GM12878 (cell line): ENCODE results near the gene LMBR1. TPM values are rescaled to one million over a fixed set of nuclear protein-coding genes. Genes with fewer than 3 reads are reported as not detected.

ENCODE experiments used
- ATAC-seq: fragments of 200-7000 bp; cut with Tn5 transposase; 3 replicates; pipeline ENCODE4 v1.9.1; 2020; ENCODE audit warnings: mild to moderate bottlenecking, moderate library complexity
- BruUV-seq: library from RNA; stranded (reverse); fragments of 400-500 nt; replicated peaks from 2 replicates; lab custom pipeline; 2021; lab: Mats Ljungman, UMichigan
- CTCF ChIA-PET: fragments of 300-600 bp; sonication (Branson Sonifier 250); formaldehyde crosslinking; extraction: SDS; loops from one replicate; lab custom pipeline; 2021; ENCODE audit warnings: inconsistent platforms; lab: Yijun Ruan, JAX
- POLR2A ChIA-PET: fragments of 350-600 bp; formaldehyde crosslinking; extraction: SDS; loops from one replicate; lab custom pipeline; 2021; ENCODE audit warnings: inconsistent platforms; lab: Charles Lee
- RAD21 ChIA-PET: fragments of 300-600 bp; sonication (Branson Sonifier 250); formaldehyde crosslinking; loops from one replicate; lab custom pipeline; 2023; ENCODE audit warnings: antibody characterized with exemption; ENCODE audit not compliant: unreplicated experiment; lab: Charles Lee
- SMC1A ChIA-PET: fragments of 300-600 bp; sonication (Branson Sonifier 250); formaldehyde crosslinking; loops from one replicate; lab custom pipeline; 2023; ENCODE audit not compliant: unreplicated experiment, uncharacterized antibody; lab: Charles Lee
- DNase-seq: peaks from one replicate; pipeline ENCODE4 v3.0.0-alpha.2; 2011; ENCODE audit warnings: low read depth, low spot score
- FAIRE-seq: peaks from 3 replicates; lab custom pipeline; 2011; peaks lifted over from hg19 to GRCh38; lab: Jason Lieb, UNC
- H2AFZ ChIP-seq: 2 replicates; pipeline ENCODE4 v1.6.0; 2011; ENCODE audit warnings: low read depth, low read length, control low read depth; ENCODE audit not compliant: control insufficient read depth
- H3K27ac ChIP-seq: 2 replicates; pipeline ENCODE4 v1.5.1; 2011; ENCODE audit warnings: control low read depth; ENCODE audit not compliant: control insufficient read depth, insufficient read depth
- H3K27me3 ChIP-seq, 2 experiments: replicated peaks in 1 of 2; 2 replicates each; pipeline versions ENCODE4 v1.6.0 to v1.6.1; 2011; ENCODE audit warnings: low read length in 1 of 2; ENCODE audit not compliant: control insufficient read depth in 2 of 2, insufficient read depth in 2 of 2
- H3K36me3 ChIP-seq, 2 experiments: 2 replicates each; pipeline ENCODE4 v1.5.1; 2011; ENCODE audit warnings: low read length in 1 of 2; ENCODE audit not compliant: control insufficient read depth in 2 of 2, insufficient read depth in 2 of 2
- H3K4me1 ChIP-seq: 2 replicates; pipeline ENCODE4 v1.6.1; 2011; ENCODE audit warnings: mild to moderate bottlenecking, low read length, moderate library complexity, mixed read lengths; ENCODE audit not compliant: control insufficient read depth, insufficient read depth
- H3K4me2 ChIP-seq: 2 replicates; pipeline ENCODE4 v1.6.0; 2011; ENCODE audit warnings: control low read depth; ENCODE audit not compliant: control insufficient read depth, insufficient read depth
- H3K4me3 ChIP-seq: fragments of 200-600 bp; sonication (generic); 2 replicates; pipeline ENCODE4 v1.5.1; 2016
- H3K79me2 ChIP-seq: 2 replicates; pipeline ENCODE4 v1.6.0; 2011; ENCODE audit warnings: low read length; ENCODE audit not compliant: control insufficient read depth, insufficient read depth
- H3K9ac ChIP-seq: 2 replicates; pipeline ENCODE4 v1.8.0; 2011; ENCODE audit warnings: low read length, control low read depth, mixed read lengths; ENCODE audit not compliant: control insufficient read depth, insufficient read depth
- H3K9me3 ChIP-seq: replicated peaks from 3 replicates; pipeline ENCODE4 v1.5.1; 2011; ENCODE audit warnings: mild to moderate bottlenecking, low read length; ENCODE audit not compliant: control insufficient read depth, insufficient read depth
- H4K20me1 ChIP-seq: 2 replicates; pipeline ENCODE4 v1.6.0; 2011; ENCODE audit not compliant: control insufficient read depth, insufficient read depth
- CTCF ChIP-seq, 3 experiments: IDR thresholded peaks in 2 of 3; conservative IDR thresholded peaks in 1 of 3; 2 replicates each; pipeline ENCODE4 v1.5.1; 2011; ENCODE audit warnings: low read depth in 3 of 3, low read length in 3 of 3, mild to moderate bottlenecking in 3 of 3, control low read depth in 2 of 3, moderate library complexity in 2 of 3, inconsistent platforms in 1 of 3, mixed read lengths in 1 of 3; ENCODE audit not compliant: control insufficient read depth in 2 of 3, insufficient read depth in 1 of 3; ENCODE audit errors: extremely low read depth in 1 of 3
- ETV6 ChIP-seq, 2 experiments: fragments of 450-650 bp in 1 of 2; IDR thresholded peaks in 1 of 2; conservative IDR thresholded peaks in 1 of 2; 2 replicates each; pipeline ENCODE4 v1.6.1; 2014; ENCODE audit warnings: antibody characterized with exemption in 1 of 2, borderline replicate concordance in 1 of 2, low read depth in 1 of 2, mild to moderate bottlenecking in 1 of 2, moderate library complexity in 1 of 2
- EZH2 ChIP-seq: IDR thresholded peaks from 2 replicates; pipeline ENCODE4 v1.6.1; 2012; ENCODE audit warnings: low read depth, mild to moderate bottlenecking, control low read depth, inconsistent platforms, low read length, borderline replicate concordance; ENCODE audit not compliant: control insufficient read depth
- IKZF1 ChIP-seq: fragments of 450-650 bp; conservative IDR thresholded peaks from 2 replicates; pipeline ENCODE4 v1.6.1; 2017; ENCODE audit warnings: antibody characterized with exemption, mild to moderate bottlenecking
- IKZF2 ChIP-seq, 2 experiments: fragments of 450-650 bp; IDR thresholded peaks; 2 replicates each; pipeline ENCODE4 v1.6.1; 2017; ENCODE audit warnings: mild to moderate bottlenecking in 2 of 2, moderate library complexity in 2 of 2
- IRF4 ChIP-seq: IDR thresholded peaks from 2 replicates; pipeline ENCODE4 v1.6.1; 2011; ENCODE audit warnings: low read depth, low read length
- MEF2A ChIP-seq: IDR thresholded peaks from 2 replicates; pipeline ENCODE4 v1.6.1; 2011; ENCODE audit warnings: low read depth, mild to moderate bottlenecking, low read length, moderate library complexity; ENCODE audit not compliant: insufficient read depth
- MYC ChIP-seq: IDR thresholded peaks from 2 replicates; pipeline ENCODE4 v1.6.1; 2011; ENCODE audit warnings: mild to moderate bottlenecking, low read length, moderate library complexity, inconsistent platforms; ENCODE audit not compliant: insufficient read depth, insufficient replicate concordance, insufficient read length, severe bottlenecking
- NR2C1 ChIP-seq: fragments of 450-650 bp; IDR thresholded peaks from 2 replicates; pipeline ENCODE4 v1.6.1; 2017; ENCODE audit warnings: antibody characterized with exemption, mild to moderate bottlenecking, moderate library complexity
- NRF1 ChIP-seq: conservative IDR thresholded peaks from 2 replicates; pipeline ENCODE4 v1.6.1; 2011; ENCODE audit warnings: mild to moderate bottlenecking, low read depth, low read length, improper control_type of control experiment
- RAD51 ChIP-seq: fragments of 450-650 bp; IDR thresholded peaks from 2 replicates; pipeline ENCODE4 v1.6.1; 2016; ENCODE audit warnings: moderate library complexity, mild to moderate bottlenecking, inconsistent platforms
- RUNX3 ChIP-seq: IDR thresholded peaks from 2 replicates; pipeline ENCODE4 v1.6.1; 2012; ENCODE audit warnings: low read length, inconsistent platforms
- SMC3 ChIP-seq: IDR thresholded peaks from 2 replicates; pipeline ENCODE4 v1.6.1; 2011; ENCODE audit warnings: low read length, improper control_type of control experiment, borderline replicate concordance
- SRF ChIP-seq, 2 experiments: IDR thresholded peaks; 2 replicates each; pipeline ENCODE4 v1.6.1; 2011; ENCODE audit warnings: low read depth in 2 of 2, low read length in 2 of 2, mild to moderate bottlenecking in 1 of 2, moderate library complexity in 1 of 2
- STAT3 ChIP-seq: IDR thresholded peaks from 2 replicates; pipeline ENCODE4 v1.6.1; 2011; ENCODE audit warnings: low read depth, low read length, improper control_type of control experiment
- ZBED1 ChIP-seq: IDR thresholded peaks from 2 replicates; pipeline ENCODE4 v1.6.1; 2016; ENCODE audit warnings: borderline replicate concordance
- ZSCAN29 ChIP-seq: fragments of 450-650 bp; IDR thresholded peaks from 2 replicates; pipeline ENCODE4 v1.6.1; 2017; ENCODE audit warnings: mild to moderate bottlenecking, moderate library complexity
- whole genome bisulfite sequencing: methylation state at CpG from one replicate; pipeline ENCODE4 v1.1.6; 2016; ENCODE audit warnings: low lambda C conversion rate; ENCODE audit not compliant: insufficient replicate concordance, insufficient coverage; ENCODE audit errors: missing lambda C conversion rate; 5-methylcytosine and 5-hydroxymethylcytosine counted together
- in situ Hi-C: fragments of 300-500 bp; cut with MboI; formaldehyde crosslinking; loops from 9 replicates; pipeline ENCODE4 v1.14.3; 2018; ENCODE audit warnings: mixed read lengths
- intact Hi-C: fragments of 100-400 bp; cut with micrococcal nuclease; formaldehyde crosslinking; loops from one replicate; pipeline ENCODE4 v1.14.2; 2022; ENCODE audit not compliant: unreplicated experiment
- polyA plus RNA-seq, 11 experiments: library from polyadenylated mRNA; depleted of rRNA in 4 of 11; unstranded in 6 of 11; stranded (reverse) in 5 of 11; fragments of >200 nt; fragmentation: Nextera tagmentation in 4 of 11; fragmentation: Illumina TruSeq in 1 of 11; extraction: Ambion mirVana in 4 of 11; extraction: Trizol in 1 of 11; gene quantifications; 1 replicate in 1 of 11; 2 replicates in 10 of 11; pipeline versions ENCODE4 v1.2.1 to v1.2.3, GENCODE V29; 2011 to 2016; ENCODE audit warnings: inconsistent platforms in 2 of 11, missing spikeins in 2 of 11, low read depth in 1 of 11
- total RNA-seq, 4 experiments: library from RNA; depleted of rRNA in 3 of 4; stranded (reverse); fragments of >200 nt in 3 of 4; fragmentation: Illumina TruSeq in 1 of 4; extraction: Trizol in 1 of 4; gene quantifications; 2 replicates each; pipeline versions ENCODE4 v1.2.1 to v1.2.3, GENCODE V29; 2013 to 2021

LMBR1 gene
- total and polyA plus RNA-seq, 10 of the 15 experiments (the other 5 are each of a cell fraction or from before 2014, with no cell fraction given) = 4.0 to 63.5 (median 28.8) TPM

GRCh38 chr7:156881679-156882078 is 11.3 kb downstream of the LMBR1 start:
- SMC1A ChIA-PET = interaction anchor here (0.7 kb wide), 1 partner anchor 332 kb away, joined by 4 read pairs; no protein-coding TSS in a partner anchor
- TF ChIP-seq NRF1 = no peak
- TF ChIP-seq RUNX3 = 0 out of 2 replicates have a peak, but pooled peaks have one; percentile 14
- TF ChIP-seq STAT3 = no peak
- TF ChIP-seq, all 136 proteins: peak for 1
- H3K9me3 ChIP-seq = no peaks in the 10 kb centered on the region; the same call in 1 of the 3 replicates
- ChIA-PET POLR2A (no interaction called here), RAD21 (no interaction called here), CTCF (no interaction called here)
- no peak for DNase-seq
- intact Hi-C loops = no loop called here
- no peak overlapping the region for H3K9ac ChIP-seq
- no peaks in the 10 kb centered on the region for H3K27me3 ChIP-seq
- peaks cover 37% of the 10 kb centered on the region for H3K79me2 ChIP-seq
- no peak for FAIRE-seq
- no peaks in the 10 kb centered on the region for H3K4me1 ChIP-seq
- peak; percentile 33 for ATAC-seq
- 20% methylated on average over 1 of the region's 3 CpGs for WGBS
- no peak overlapping the region for H2AFZ ChIP-seq
- no peaks in the 10 kb centered on the region for H4K20me1 ChIP-seq
- H3K36me3 ChIP-seq = 0 out of 4 replicates have a peak, but pooled peaks cover 0 to 4% of the 10 kb centered on the region in 2 experiments
- no TSS peak for BruUV-seq
- H3K4me3 ChIP-seq = no peak overlapping the region
- in situ Hi-C loops = no loop called here
- no peak overlapping the region; the same call in 1 of the 2 replicates for H3K27ac ChIP-seq
- no peak overlapping the region for H3K4me2 ChIP-seq

GRCh38 chr7:156875766-156876165 is 17.2 kb downstream of the LMBR1 start:
- POLR2A ChIA-PET = no interaction called here
- Histone ChIP-seq H4K20me1 (no peaks in the 10 kb centered on the region), H3K9ac (no peak overlapping the region), H2AFZ (no peak overlapping the region), H3K4me3 (no peak overlapping the region), H3K27me3 (no peaks in the 10 kb centered on the region), H3K36me3 (peaks cover 0 to 2% of the 10 kb centered on the region in 2 experiments; a peak in 2 of 4 replicates), H3K79me2 (peaks cover 22% of the 10 kb centered on the region), H3K9me3 (peaks cover 2% of the 10 kb centered on the region; the same call in 2 of the 3 replicates), H3K4me1 (no peaks in the 10 kb centered on the region), H3K4me2 (no peak overlapping the region), H3K27ac (no peak overlapping the region)
- DNase-seq = no peak
- no peak for FAIRE-seq
- WGBS = 95% methylated on average over 2 of the region's 2 CpGs
- no TSS peak for BruUV-seq
- RAD21 ChIA-PET = no interaction called here
- CTCF ChIA-PET = interaction anchor here (0.6 kb wide), 1 partner anchor 10 kb away, joined by 3 read pairs; no protein-coding TSS in a partner anchor
- intact Hi-C loops = no loop called here
- in situ Hi-C loops = no loop called here
- ATAC-seq = no peak
- SMC1A ChIA-PET = interaction anchor here (0.7 to 1.6 kb wide), 3 partner anchors 17 to 47 kb away, joined by 3 to 4 read pairs (median 4); partner anchors contain the start of gene LMBR1
- TF ChIP-seq IKZF1 (no peak), CTCF (IDR thresholded peaks at IDR 0.05 in 2 of 3, conservative IDR thresholded peaks at IDR 0.05 in 1 of 3; ENCODE audit: control insufficient read depth in 2 of 3, extremely low read depth in 1 of 3, insufficient read depth in 1 of 3, low read depth in 3 of 3, low read length in 3 of 3) (no peak), EZH2 (no peak), MEF2A (no peak), ZSCAN29 (no peak), SMC3 (no peak), ZBED1 (no peak), SRF (IDR thresholded peaks at IDR 0.05; ENCODE audit: low read depth in 2 of 2, low read length in 2 of 2) (no peak), IRF4 (no peak), IKZF2 (IDR thresholded peaks at IDR 0.05) (no peak), NR2C1 (no peak), MYC (no peak), RAD51 (no peak), ETV6 (conservative IDR thresholded peaks at IDR 0.05 in 1 of 2, IDR thresholded peaks at IDR 0.05 in 1 of 2; ENCODE audit: borderline replicate concordance in 1 of 2, low read depth in 1 of 2) (no peak)
